GM23338 (cell line): ENCODE results near the gene SORT1.

ENCODE experiments used
- CREB1 ChIP-seq: fragments of 250-450 bp; sonication (Bioruptor Pico); IDR thresholded peaks from 2 replicates; pipeline ENCODE4 v1.5.0; 2020; ENCODE audit warnings: low read depth, mild to moderate bottlenecking, moderate library complexity
- CTCF ChIP-seq, 2 experiments: fragments of 200-600 bp in 1 of 2; sonication (generic) in 1 of 2; conservative IDR thresholded peaks; 2 replicates each; pipeline versions ENCODE4 v1.5.1 to v1.6.1; 2016 to 2017; ENCODE audit warnings: antibody characterized with exemption in 2 of 2, low read depth in 2 of 2, mild to moderate bottlenecking in 2 of 2, moderate library complexity in 1 of 2
- ETS1 ChIP-seq: IDR thresholded peaks from 2 replicates; pipeline ENCODE4 v1.6.1; 2016; ENCODE audit warnings: antibody characterized with exemption
- EZH2 ChIP-seq: fragments of 200-600 bp; sonication (generic); IDR thresholded peaks from one replicate; pipeline ENCODE4 v1.8.0; 2017; ENCODE audit warnings: antibody characterized with exemption, mild to moderate bottlenecking, low read depth; ENCODE audit not compliant: unreplicated experiment
- EZH2phosphoT487 ChIP-seq: fragments of 200-600 bp; sonication (generic); IDR thresholded peaks from one replicate; pipeline ENCODE4 v1.8.1; 2018; ENCODE audit warnings: antibody characterized with exemption; ENCODE audit not compliant: unreplicated experiment
- JUNB ChIP-seq: IDR thresholded peaks from one replicate; pipeline ENCODE4 v1.6.1; 2016; ENCODE audit warnings: antibody characterized with exemption; ENCODE audit not compliant: unreplicated experiment
- NANOG ChIP-seq: IDR thresholded peaks from 2 replicates; pipeline ENCODE4 v1.6.1; 2016; ENCODE audit warnings: antibody characterized with exemption, borderline replicate concordance
- POLR2AphosphoS5 ChIP-seq: IDR thresholded peaks from 2 replicates; pipeline ENCODE4 v1.6.1; 2016; ENCODE audit warnings: antibody characterized with exemption, low read depth
- REST ChIP-seq: IDR thresholded peaks from one replicate; pipeline ENCODE4 v1.6.1; 2018; ENCODE audit warnings: antibody characterized with exemption; ENCODE audit not compliant: unreplicated experiment
- ZNF331 ChIP-seq: fragments of 250-450 bp; sonication (Bioruptor Pico); IDR thresholded peaks from 2 replicates; pipeline ENCODE4 v1.5.0; 2020; ENCODE audit warnings: low read depth, mild to moderate bottlenecking, moderate library complexity
- ZNF462 ChIP-seq: fragments of 250-450 bp; sonication (Bioruptor Pico); IDR thresholded peaks from 2 replicates; pipeline ENCODE4 v1.5.0; 2020; ENCODE audit warnings: mild to moderate bottlenecking, moderate library complexity

GRCh38 chr1:109283748-109284600, 113.7 kb downstream of the SORT1 start:
- TF ChIP-seq CTCF (conservative IDR thresholded peaks at IDR 0.05; ENCODE audit: low read depth in 2 of 2) (no peak), EZH2 (no peak), CREB1 (CRISPR knock-in tag) (no peak), EZH2phosphoT487 (no peak), POLR2AphosphoS5 (no peak), JUNB (no peak), REST (no peak), NANOG (no peak), ETS1 (no peak), ZNF462 (CRISPR knock-in tag) (no peak), ZNF331 (no peak)
